GM18907 (cell line): ENCODE results near the gene ACOT7.
"Not testable (repeated sequence)": the region's sequence is repeated elsewhere in the genome, so short reads cannot be mapped to it uniquely, and the experiment has no call there.

Experiments
- ATAC-seq: cut with Tn5 transposase; IDR thresholded peaks from one replicate; pipeline ENCODE4 v1.9.1; 2021; ENCODE audit warnings: mild to moderate bottlenecking, moderate library complexity; ENCODE audit not compliant: unreplicated experiment

Gene ACOT7

DNA sequence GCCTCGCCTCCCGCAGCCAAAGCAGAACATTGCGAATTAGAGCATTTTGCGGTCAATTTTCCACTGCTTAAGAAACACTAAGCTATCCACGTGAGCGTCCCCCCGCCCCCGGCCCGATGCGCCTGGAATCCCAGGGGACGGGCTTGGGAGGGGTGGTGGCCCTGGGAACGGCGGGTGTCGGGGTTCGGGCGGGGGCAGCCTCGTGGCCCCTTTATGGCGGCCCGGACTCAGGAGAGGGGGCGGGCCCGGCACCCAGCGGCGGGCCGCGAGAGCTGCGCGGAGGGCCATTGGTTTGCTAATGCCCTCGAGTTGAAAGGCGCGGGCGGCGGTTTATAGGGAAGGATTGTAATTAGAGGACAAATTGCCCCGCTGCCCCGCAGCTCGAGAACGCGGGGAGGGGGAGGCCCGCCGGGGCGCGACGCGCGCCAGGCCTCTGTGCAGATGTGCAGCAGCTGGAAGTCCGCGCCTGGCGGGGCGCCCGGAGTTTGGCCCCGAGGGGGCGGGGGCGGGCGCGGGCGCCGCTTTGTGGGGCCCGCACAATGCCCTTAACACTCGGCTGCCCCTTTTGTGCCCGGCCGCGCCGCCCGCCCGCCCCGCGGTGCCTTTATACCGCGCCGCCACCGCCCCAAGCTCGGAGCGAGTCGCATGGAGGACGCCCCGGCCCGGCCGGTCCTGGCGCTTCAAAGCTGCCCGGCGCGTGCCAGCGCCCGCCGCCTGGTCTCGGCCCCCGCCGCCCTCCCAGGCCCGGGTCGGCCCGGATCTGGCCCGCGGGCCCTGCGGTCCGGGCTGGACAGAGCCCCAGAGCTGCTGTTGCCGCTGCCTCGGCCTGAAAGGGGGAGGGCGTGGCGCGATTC lies 151.5 kb downstream of the ACOT7 start:
- no peak for ATAC-seq

DNA sequence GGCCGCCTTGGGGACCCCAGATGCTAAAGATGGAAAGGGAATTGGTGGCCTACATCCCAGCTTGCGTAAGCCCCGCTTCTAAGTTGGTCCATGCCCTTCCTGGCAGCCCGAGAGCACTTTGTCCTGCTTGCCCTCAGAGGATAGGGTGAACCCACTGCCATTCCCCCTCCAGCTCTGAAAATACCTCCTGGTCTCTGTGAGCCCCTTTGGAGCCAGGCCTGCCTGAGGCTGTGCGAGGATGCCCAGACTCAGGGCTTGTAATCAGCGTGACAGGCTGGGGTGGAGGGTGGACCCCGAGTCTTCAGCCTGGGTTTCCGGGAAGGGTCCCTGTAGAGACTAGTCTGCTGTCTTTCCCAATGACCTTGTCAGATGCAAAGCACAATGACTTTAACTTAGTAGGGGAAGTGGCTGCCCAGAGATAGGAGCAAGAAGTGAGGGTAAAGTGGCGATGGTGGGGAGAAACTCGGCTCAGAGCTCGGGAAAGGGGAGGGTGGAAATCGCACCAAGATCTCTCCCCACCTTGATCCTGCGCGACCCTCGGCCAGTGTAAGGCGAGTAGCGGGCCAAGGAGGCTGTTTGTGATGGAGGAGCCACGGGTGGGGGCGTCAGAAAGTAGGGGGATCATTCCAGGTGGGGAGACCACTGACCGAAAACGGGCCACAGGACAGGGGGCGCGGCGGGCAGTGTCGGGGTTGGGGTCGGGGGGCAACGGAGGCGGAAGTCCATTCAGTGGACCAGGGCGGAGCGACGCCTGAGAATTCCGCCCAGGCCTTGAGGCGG lies 152.3 kb downstream of the ACOT7 start:
- ATAC-seq, result no peak

DNA sequence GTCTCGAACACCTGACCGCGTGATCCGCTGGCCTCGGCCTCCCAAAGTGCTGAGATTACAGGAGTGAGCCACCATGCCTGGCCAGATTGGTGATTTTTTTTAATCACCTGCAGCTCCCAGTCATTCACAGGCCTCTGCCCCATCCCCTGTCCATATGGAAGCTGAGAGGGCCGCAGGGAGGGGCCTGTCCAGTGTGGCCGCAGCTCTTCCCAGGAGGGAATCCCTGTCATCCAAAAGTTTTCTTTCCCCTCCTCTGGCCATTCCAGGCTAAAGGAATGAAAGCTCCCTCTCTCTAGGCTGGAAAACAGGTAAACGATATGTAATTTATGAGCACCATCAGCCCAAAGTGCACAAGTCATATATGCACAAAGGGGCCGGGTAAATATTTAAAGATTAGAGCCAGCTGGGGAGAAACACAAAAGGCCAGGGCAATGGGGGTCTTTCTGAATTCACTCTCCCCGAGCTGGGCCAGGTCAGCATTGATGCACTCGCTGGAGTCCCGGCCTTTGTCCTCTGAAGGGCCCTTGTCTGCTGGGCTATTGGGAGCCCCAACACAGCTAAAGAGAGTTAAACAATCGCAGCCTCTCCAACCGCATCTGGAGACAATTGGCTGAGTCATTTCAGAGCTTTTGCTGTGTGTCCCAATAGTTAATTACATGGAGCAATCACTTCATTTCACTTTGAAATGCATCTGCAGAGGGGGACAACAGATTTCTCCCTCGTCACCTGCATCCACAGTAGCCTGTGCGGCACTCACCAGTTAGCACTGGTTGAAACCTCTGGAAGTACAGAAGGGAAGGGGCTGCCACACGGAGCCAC lies 153.4 kb downstream of the ACOT7 start:
- no peak for ATAC-seq

- no peak for ATAC-seq
These were observed 154.3 kb downstream of the ACOT7 start for GRCh38 chr1:6239213-6239752.

- ATAC-seq, result no peak
These were observed 156.5 kb downstream of the ACOT7 start for GRCh38 chr1:6237093-6237492.

DNA sequence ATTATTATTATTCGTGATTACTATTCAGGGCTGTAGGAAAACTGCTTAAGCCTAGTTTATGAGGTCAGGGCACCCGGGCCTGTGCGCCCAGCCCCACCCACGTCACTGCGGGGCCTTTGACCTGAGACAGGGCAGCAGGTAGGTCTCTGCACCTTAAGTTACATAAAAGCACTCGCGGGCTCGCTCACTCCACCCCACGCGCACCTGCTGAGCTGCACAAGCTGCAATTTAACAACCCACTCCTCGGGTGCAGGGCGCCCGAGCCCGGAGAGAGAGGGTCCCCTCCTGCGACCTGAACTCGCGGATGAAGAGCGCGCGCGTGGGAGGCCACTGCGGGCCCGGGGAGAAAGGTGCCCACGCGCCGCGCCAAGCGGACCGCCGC lies 158.3 kb downstream of the ACOT7 start:
- peak; percentile 24 for ATAC-seq

DNA sequence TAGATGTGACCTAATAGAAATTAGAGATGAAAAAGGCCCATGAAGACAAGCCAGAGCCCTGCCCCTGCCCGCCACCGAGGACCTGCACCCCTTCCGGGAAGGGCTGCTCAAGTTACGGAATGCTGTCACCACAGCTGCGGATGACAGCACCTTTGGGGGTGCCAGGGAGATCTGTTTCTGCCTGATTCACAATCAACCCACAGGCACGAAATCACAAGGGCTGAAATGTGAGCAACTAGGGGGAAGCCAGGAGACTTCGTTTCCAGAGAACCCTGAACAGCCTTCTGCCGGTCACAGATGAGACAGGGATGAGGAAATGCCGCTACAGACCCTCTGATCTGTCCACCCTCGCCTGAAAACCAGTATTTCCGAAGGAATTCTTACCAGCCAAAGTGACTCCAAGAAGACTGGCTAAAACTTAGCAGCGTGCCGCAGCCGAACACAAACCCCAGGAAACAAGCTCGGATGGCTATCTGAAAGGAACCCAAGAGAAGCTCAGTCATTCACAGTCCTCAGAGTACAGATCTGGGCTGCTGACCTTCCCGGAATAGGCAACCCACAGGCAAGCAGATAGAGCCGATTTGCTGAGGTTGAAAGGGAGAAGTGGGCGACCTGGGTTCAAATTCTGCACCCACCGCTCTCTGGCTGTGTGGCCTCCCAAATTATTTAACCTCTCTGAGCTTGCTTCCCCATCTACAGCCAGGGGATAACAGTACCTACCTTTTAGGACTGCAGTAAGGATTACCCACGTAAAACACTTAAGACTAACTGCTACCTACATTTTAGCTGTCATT lies 158.9 kb downstream of the ACOT7 start:
- no peak for ATAC-seq

DNA sequence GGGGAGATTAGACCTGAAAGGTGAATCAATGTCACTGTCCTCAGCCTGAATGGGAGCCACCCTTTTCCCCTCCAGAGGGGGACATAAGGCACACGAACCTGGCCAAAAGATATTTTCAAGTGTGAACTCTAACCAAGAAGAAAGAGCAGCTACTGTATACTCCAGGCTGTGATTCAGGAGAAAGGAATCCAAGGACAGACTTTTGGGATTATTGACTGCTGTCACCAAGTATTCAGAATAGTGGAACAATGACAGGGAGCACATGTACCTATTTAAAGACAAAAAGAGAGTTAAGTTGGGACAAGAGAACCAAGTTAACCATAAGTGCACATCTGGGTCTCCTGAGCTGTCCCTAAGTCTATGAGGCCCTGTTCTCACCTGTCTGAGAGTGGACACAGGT lies 160.2 kb downstream of the ACOT7 start:
- ATAC-seq, result no peak

DNA sequence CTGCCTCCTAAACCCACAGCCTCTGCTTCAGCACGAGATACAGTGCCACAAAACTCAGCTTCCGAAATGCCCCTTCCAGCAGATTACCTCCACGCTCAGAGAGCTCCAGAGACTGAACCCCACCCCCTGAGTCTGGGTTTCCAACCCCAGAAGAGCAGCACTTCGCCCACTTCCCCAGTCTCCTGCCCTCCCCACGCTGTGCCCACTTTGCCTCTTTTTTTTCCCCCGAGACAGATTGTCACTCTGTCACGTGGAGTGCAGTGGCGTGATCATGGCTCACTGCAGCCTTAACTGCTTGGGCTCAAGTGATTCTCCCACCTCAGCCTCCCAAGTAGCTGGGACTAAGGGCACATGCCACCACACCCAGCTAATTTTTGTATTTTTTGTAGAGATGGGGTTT lies 167.9 kb downstream of the ACOT7 start:
- no peak for ATAC-seq

DNA sequence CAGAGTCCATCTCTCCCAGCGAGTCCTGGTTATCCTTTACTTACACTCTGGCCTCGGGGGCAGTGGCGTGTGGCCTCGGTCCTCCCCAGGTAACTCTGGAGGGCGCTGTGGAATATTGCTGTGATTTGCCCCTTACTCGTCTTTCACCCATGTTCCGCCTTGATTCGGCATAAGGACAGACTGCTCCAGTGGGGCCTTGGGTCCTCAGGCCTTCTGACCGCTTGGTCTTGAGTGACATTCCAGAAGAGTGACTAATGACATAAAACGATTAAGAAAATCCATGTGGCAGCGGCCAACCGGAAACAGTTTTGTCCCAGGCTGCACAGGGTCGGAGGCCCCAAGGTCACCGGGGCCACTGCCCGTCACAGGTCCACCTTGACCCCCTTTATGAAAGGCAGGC lies 168.8 kb downstream of the ACOT7 start:
- ATAC-seq, result no peak

- ATAC-seq, result no peak
These were observed 169.9 kb downstream of the ACOT7 start for GRCh38 chr1:6223617-6224016.

- ATAC-seq, result no peak
These were observed 170.9 kb downstream of the ACOT7 start for GRCh38 chr1:6222636-6223035.

DNA sequence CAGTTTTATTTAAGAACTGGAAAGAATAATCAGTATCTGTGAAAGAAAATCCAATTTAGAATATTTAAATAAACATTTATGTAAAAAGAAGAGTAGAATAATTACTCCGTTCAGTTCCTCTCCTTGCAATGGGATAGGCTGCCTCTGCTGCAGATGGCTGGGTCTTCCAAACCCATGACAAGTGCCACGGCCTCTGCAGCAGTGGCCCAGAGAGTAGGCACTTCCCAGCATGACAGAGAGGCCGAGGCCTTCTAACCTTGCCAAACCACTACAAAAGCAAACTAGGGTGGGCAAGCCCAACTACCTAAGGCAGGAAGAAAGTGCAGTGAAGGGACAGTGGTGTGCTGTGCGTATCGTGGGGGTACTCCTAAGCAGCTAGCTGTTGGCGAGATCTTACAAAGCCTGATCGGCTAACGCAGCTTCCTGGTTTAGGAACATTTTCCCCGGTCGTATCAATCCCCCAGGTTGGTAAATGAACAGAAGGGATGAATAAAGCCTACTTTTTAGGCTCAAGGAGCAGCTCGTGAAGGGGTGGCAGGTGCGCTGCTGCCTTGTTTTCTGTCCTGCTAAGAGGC lies 172.3 kb downstream of the ACOT7 start:
- no peak for ATAC-seq

DNA sequence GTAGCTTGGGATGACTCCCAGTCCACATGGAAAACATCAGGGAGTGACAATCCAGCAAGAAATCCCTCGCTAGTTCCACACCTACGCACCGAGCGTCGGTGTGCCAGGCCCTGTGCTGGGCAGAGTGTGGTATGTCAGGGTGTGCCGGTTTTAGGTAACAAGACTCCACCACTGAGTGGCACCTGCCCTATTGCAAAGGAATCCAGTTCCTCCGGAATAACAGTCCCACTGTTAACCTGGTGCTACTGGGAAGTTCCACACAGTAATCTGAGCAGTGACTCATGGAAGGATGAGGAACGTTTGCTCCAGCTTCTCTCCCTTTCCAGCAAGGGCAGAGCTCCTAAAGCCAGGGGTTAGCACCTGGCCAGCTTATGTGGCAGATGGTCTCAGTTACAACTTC lies 173.3 kb downstream of the ACOT7 start:
- ATAC-seq, result no peak

DNA sequence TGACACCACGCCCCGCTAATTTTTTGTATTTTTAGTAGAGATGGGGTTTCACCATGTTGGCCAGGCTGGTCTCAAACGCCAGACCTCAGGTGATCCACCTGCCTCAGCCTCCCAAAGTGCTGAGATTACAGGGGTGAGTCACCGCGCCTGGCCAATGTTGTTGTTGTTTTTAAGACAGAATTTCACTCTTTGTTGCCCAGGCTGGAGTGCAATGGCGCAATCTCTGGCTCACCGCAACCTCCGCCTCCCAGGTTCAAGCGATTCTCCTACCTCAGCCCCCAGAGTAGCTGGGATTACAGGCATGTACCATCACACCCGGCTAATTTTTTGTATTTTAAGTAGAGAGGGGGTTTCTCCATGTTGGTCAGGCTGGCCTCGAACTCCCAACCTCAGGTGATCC lies 173.9 kb downstream of the ACOT7 start:
- ATAC-seq, result not testable (repeated sequence)

DNA sequence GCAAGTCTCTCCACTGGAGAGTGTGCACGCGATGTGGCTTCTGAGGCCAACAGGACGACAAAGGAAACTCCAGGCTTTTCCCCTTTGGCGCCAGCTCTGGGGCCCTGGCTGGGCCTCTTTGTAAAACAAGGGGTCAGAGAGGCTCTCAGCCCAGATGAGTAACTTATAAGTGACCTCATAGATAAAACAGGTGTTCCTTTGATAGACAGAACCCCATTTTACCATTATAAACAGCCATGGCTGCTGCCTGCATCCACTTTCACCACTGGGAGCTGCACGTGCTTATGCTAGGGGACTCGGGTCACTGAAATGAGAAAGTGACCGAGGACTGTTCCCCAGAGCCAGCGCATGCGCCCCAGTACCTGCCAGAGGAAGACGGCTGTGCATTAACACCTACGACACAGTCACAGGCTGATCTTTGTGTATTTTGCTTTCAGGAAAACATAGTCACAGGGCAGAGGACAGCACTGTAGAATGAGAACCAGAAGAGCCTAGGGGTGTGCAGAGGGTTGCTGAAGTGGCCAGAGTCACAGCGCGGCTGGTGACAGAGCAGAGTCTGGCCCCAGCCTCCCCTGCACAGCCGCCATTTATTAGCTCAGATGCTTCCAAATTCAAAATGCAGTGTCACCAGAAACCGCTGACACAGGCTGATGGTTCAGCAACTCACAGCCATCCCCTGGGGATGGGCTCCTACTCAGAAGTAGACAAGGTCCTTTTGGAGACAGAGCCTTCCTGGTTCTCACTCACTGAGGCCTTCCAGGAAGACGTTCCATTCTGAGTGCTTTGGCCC lies 175.0 kb downstream of the ACOT7 start:
- ATAC-seq, result no peak
